Muscle of leg (tissue), 11 donors: Measurements from ENCODE around the gene CNNM2. TPM values are rescaled to one million over a fixed set of nuclear protein-coding genes. Genes with fewer than 3 reads are reported as not detected.
A peak's percentile ranks its signal among the peaks of the same experiment; 100 is the strongest.

Source experiments
- DNase-seq: peaks from one replicate; pipeline ENCODE4 v3.0.0; 2013
- H3K27ac ChIP-seq: one replicate; pipeline ENCODE4 v1.5.1; 2013; ENCODE audit warnings: mild to moderate bottlenecking, low read length, control low read depth
- H3K27me3 ChIP-seq: one replicate; pipeline ENCODE4 v1.6.1; 2013; ENCODE audit warnings: low read length; ENCODE audit not compliant: control insufficient read depth, insufficient read depth
- H3K36me3 ChIP-seq: one replicate; pipeline ENCODE4 v1.6.1; 2013; ENCODE audit warnings: low read length; ENCODE audit not compliant: control insufficient read depth, insufficient read depth
- H3K4me1 ChIP-seq: one replicate; pipeline ENCODE4 v1.6.1; 2013; ENCODE audit warnings: low read length; ENCODE audit not compliant: control insufficient read depth, insufficient read depth
- H3K4me3 ChIP-seq: one replicate; pipeline ENCODE4 v1.5.1; 2013; ENCODE audit warnings: low read length, control low read depth
- H3K9me3 ChIP-seq: replicated peaks from 2 replicates; pipeline ENCODE4 v1.6.1; 2013; ENCODE audit warnings: low read depth, low read length; ENCODE audit not compliant: control insufficient read depth
- WGBS: methylation state at CpG from one replicate; pipeline ENCODE4 v1.1.5; 2013; ENCODE audit warnings: missing lambda C conversion rate; ENCODE audit not compliant: insufficient coverage; 5-methylcytosine and 5-hydroxymethylcytosine counted together
- polyA plus RNA-seq, 8 donors: library from polyadenylated mRNA; unstranded; fragments of 120-200 nt; gene quantifications; one replicate each; pipeline versions ENCODE4 v1.2.1 to v1.2.3, GENCODE V29; 2013; ENCODE audit warnings: inconsistent platforms in 1 of 8, low replicate concordance in 1 of 8; ENCODE audit not compliant: insufficient read length in 8 of 8, insufficient read depth in 1 of 8
- total RNA-seq: library from RNA; stranded (reverse); fragments of 120-200 nt; gene quantifications from one replicate; pipeline ENCODE4 v1.2.4, GENCODE V29; 2013

Gene CNNM2
- total and polyA plus RNA-seq, 9 donors = 2.0 to 4.2 (median 3.5) TPM

GRCh38 chr10:103111918-103112877 is 194.1 kb downstream of the CNNM2 start:
- H3K4me1 ChIP-seq = peaks cover 8% of the 10 kb centered on the region
- H3K27me3 ChIP-seq = no peaks in the 10 kb centered on the region
- no peaks in the 10 kb centered on the region for H3K36me3 ChIP-seq
- no CpG with 5 or more reads among the region's 4 CpGs for WGBS
- H3K4me3 ChIP-seq = no peak overlapping the region
- no peaks in the 10 kb centered on the region for H3K9me3 ChIP-seq
- peak overlapping the region; percentile 62 for H3K27ac ChIP-seq
- DNase-seq = no peak

GRCh38 chr10:103114876-103115275 is 196.8 kb downstream of the CNNM2 start:
- 95% methylated on average over 6 of the region's 6 CpGs for WGBS
- H3K9me3 ChIP-seq = no peaks in the 10 kb centered on the region
- no peak overlapping the region for H3K4me3 ChIP-seq
- H3K36me3 ChIP-seq = no peaks in the 10 kb centered on the region
- peaks cover 8% of the 10 kb centered on the region for H3K4me1 ChIP-seq
- no peak overlapping the region for H3K27ac ChIP-seq
- H3K27me3 ChIP-seq = no peaks in the 10 kb centered on the region
- no peak for DNase-seq

GRCh38 chr10:103117247-103117646 is 199.2 kb downstream of the CNNM2 start:
- H3K27ac ChIP-seq = no peak overlapping the region
- H3K4me3 ChIP-seq = no peak overlapping the region
- no CpG with 5 or more reads among the region's 2 CpGs for WGBS
- DNase-seq = no peak
- H3K36me3 ChIP-seq = no peaks in the 10 kb centered on the region
- no peaks in the 10 kb centered on the region for H3K4me1 ChIP-seq
- no peaks in the 10 kb centered on the region for H3K27me3 ChIP-seq
- no peaks in the 10 kb centered on the region for H3K9me3 ChIP-seq

- no CpG with 5 or more reads among the region's 2 CpGs for WGBS
- Histone ChIP-seq H3K4me1 (no peaks in the 10 kb centered on the region), H3K27ac (no peak overlapping the region)
Observed at GRCh38 chr10:103120546-103120945, 202.5 kb downstream of the CNNM2 start.

GRCh38 chr10:103120977-103121735 is 203.1 kb downstream of the CNNM2 start:
- Histone ChIP-seq H3K4me1 (no peaks in the 10 kb centered on the region), H3K4me3 (no peak overlapping the region), H3K36me3 (peaks cover 3% of the 10 kb centered on the region), H3K27ac (no peak overlapping the region), H3K9me3 (no peaks in the 10 kb centered on the region), H3K27me3 (no peaks in the 10 kb centered on the region)
- no peak for DNase-seq
- 20% methylated on average over 1 of the region's 2 CpGs for WGBS

More at GRCh38 chr10:103120546-103120945, 202.5 kb downstream of the CNNM2 start:
- peaks cover 3% of the 10 kb centered on the region for H3K36me3 ChIP-seq
- H3K27me3 ChIP-seq = no peaks in the 10 kb centered on the region
- H3K9me3 ChIP-seq = no peaks in the 10 kb centered on the region
- no peak overlapping the region for H3K4me3 ChIP-seq
- no peak for DNase-seq

- peak; percentile 72 for DNase-seq
- WGBS = 14% methylated on average over 1 of the region's 7 CpGs
- H3K4me1 ChIP-seq = no peaks in the 10 kb centered on the region
Observed at GRCh38 chr10:103123282-103124024, 205.4 kb downstream of the CNNM2 start.

GRCh38 chr10:103124420-103125096 is 206.5 kb downstream of the CNNM2 start:
- WGBS = no CpG with 5 or more reads among the region's 4 CpGs
- no peak for DNase-seq
- Histone ChIP-seq H3K4me1 (no peaks in the 10 kb centered on the region), H3K36me3 (peaks cover 3% of the 10 kb centered on the region), H3K9me3 (no peaks in the 10 kb centered on the region), H3K27ac (no peak overlapping the region), H3K27me3 (no peaks in the 10 kb centered on the region), H3K4me3 (no peak overlapping the region)

More at GRCh38 chr10:103123282-103124024, 205.4 kb downstream of the CNNM2 start:
- Histone ChIP-seq H3K9me3 (no peaks in the 10 kb centered on the region), H3K4me3 (no peak overlapping the region), H3K36me3 (peaks cover 3% of the 10 kb centered on the region), H3K27me3 (no peaks in the 10 kb centered on the region), H3K27ac (no peak overlapping the region)

- no peak for DNase-seq
- no peaks in the 10 kb centered on the region for H3K4me1 ChIP-seq
- WGBS = 78% methylated on average over 3 of the region's 9 CpGs
- no peaks in the 10 kb centered on the region for H3K9me3 ChIP-seq
- no peak overlapping the region for H3K4me3 ChIP-seq
- H3K36me3 ChIP-seq = peaks cover 3% of the 10 kb centered on the region
- H3K27me3 ChIP-seq = no peaks in the 10 kb centered on the region
- no peak overlapping the region for H3K27ac ChIP-seq
Observed at GRCh38 chr10:103125323-103126267, 207.5 kb downstream of the CNNM2 start.

- H3K27me3 ChIP-seq = no peaks in the 10 kb centered on the region
- H3K9me3 ChIP-seq = no peaks in the 10 kb centered on the region
- H3K27ac ChIP-seq = no peak overlapping the region
- H3K4me1 ChIP-seq = no peaks in the 10 kb centered on the region
- WGBS = no CpG with 5 or more reads among the region's 1 CpG
- no peak overlapping the region for H3K4me3 ChIP-seq
- H3K36me3 ChIP-seq = peaks cover 7% of the 10 kb centered on the region
- DNase-seq = no peak
Observed at GRCh38 chr10:103127241-103127640, 209.1 kb downstream of the CNNM2 start.
